Gastroesophageal sphincter (tissue), 4 donors: ENCODE measurements around the gene GRAMD1A. TPM values are rescaled to one million over a fixed set of nuclear protein-coding genes. Genes with fewer than 3 reads are reported as not detected.
"Not testable (repeated sequence)": the region's sequence is repeated elsewhere in the genome, so short reads cannot be mapped to it uniquely, and the experiment has no call there.

Experiments
- ATAC-seq: fragments of 150-250 bp; one replicate; pipeline ENCODE4 v1.9.1; 2016; ENCODE audit warnings: mild to moderate bottlenecking, moderate library complexity
- H3K27ac ChIP-seq, 4 donors: fragments of 200-600 bp; sonication (generic) in 3 of 4; 1 replicate in 3 of 4; 2 replicates in 1 of 4; pipeline ENCODE4 v1.5.1; 2016 to 2019
- H3K27me3 ChIP-seq: fragments of 200-600 bp; sonication (generic); one replicate; pipeline ENCODE4 v1.5.1; 2019
- H3K36me3 ChIP-seq, 2 donors: fragments of 200-600 bp; sonication (generic); one replicate each; pipeline ENCODE4 v1.5.1; 2019; ENCODE audit warnings: control low read depth in 1 of 2
- H3K4me1 ChIP-seq, 3 donors: fragments of 200-600 bp; sonication (generic); 1 replicate in 2 of 3; 2 replicates in 1 of 3; pipeline ENCODE4 v1.5.1; 2016 to 2019; ENCODE audit warnings: control low read depth in 2 of 3
- H3K4me3 ChIP-seq, 2 donors: fragments of 200-600 bp; sonication (generic); one replicate each; pipeline ENCODE4 v1.5.1; 2019; ENCODE audit warnings: mild to moderate bottlenecking in 1 of 2, moderate library complexity in 1 of 2
- H3K9me3 ChIP-seq, 3 donors: fragments of 200-600 bp; sonication (generic); one replicate each; pipeline ENCODE4 v1.5.1; 2017 to 2019; ENCODE audit warnings: control low read depth in 2 of 3
- EP300 ChIP-seq: sonication (generic); formaldehyde crosslinking; IDR thresholded peaks from one replicate; pipeline ENCODE4 v1.6.1; 2017; ENCODE audit warnings: antibody characterized with exemption, mild to moderate bottlenecking
- POLR2A ChIP-seq, 2 donors: fragments of 450-650 bp; IDR thresholded peaks; one replicate each; pipeline ENCODE4 v1.6.1; 2017; ENCODE audit warnings: antibody characterized with exemption in 2 of 2, mild to moderate bottlenecking in 2 of 2, moderate library complexity in 1 of 2
- POLR2AphosphoS5 ChIP-seq: sonication (generic); formaldehyde crosslinking; IDR thresholded peaks from one replicate; pipeline ENCODE4 v1.6.1; 2017; ENCODE audit warnings: antibody characterized with exemption
- WGBS, 2 donors: methylation state at CpG; one replicate each; pipeline ENCODE4 v1.1.5; 2018; ENCODE audit warnings: low coverage in 1 of 2; 5-methylcytosine and 5-hydroxymethylcytosine counted together
- total RNA-seq, 4 donors: library from RNA; depleted of rRNA; stranded (reverse); fragments of >200 nt; gene quantifications; one replicate each; pipeline ENCODE4 v1.1.0, GENCODE V29; 2016
- TF ChIP-seq, protein P1 (sequence below), 4 experiments: fragments of 200-600 bp in 2 of 4; fragments of 450-650 bp in 2 of 4; sonication (generic) in 1 of 4; IDR thresholded peaks; one replicate each; pipeline ENCODE4 v1.5.1; 2017 to 2019; ENCODE audit warnings: antibody characterized with exemption in 4 of 4, mild to moderate bottlenecking in 2 of 4, moderate library complexity in 2 of 4

The GRAMD1A gene
- total RNA-seq, 4 donors from 2014 or later: 22.0 to 40.0 (median 35.9) TPM

DNA sequence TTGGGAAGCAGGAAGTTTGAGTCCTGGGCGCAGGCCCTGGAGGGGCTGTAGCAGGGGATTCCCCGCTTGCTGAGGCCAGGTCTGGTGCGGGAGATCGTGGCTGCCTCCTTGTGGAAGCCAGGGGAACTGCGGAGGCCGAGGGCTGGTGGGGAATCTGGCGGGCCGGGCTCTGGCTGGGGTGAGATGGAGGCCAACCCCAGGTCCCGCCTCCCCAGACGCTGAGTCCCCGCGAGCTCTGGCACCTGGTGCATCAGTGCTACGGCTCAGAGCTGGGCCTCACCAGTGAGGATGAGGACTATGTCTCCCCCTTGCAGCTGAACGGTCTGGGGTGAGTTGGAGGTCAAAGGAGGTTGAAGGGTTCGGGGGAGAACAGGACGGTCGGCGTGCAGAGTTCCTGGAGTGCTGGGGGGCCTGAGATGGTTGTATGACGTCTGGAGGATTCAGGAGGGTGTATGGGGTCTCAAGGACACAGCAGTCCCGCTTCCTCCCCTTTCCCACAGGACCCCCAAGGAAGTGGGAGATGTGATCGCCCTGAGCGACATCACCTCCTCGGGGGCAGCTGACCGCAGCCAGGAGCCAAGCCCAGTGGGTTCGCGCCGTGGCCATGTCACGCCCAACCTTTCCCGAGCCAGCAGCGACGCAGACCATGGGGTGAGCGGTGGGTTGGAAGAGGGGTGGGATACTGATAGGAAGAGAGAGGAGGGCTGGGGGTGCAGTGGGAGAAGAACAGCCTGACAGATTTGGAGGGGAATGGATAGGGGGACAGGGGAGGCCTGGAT is 13.1 kb downstream of the GRAMD1A start:
- H3K4me3 ChIP-seq: no peak overlapping the region
- peaks cover 0 to 85% of the 10 kb centered on the region in 2 donors for H3K36me3 ChIP-seq
- WGBS, 2 donors: 13 to 26% methylated on average over 12 to 16 of the region's 32 CpGs
- peak; percentile 76 for ATAC-seq
- no peaks in the 10 kb centered on the region for H3K27me3 ChIP-seq
- no peaks in the 10 kb centered on the region for H3K9me3 ChIP-seq
- H3K27ac ChIP-seq: peak overlapping the region in 2 of 4 donors; percentile 51 to 52
- TF ChIP-seq, protein P1, sequence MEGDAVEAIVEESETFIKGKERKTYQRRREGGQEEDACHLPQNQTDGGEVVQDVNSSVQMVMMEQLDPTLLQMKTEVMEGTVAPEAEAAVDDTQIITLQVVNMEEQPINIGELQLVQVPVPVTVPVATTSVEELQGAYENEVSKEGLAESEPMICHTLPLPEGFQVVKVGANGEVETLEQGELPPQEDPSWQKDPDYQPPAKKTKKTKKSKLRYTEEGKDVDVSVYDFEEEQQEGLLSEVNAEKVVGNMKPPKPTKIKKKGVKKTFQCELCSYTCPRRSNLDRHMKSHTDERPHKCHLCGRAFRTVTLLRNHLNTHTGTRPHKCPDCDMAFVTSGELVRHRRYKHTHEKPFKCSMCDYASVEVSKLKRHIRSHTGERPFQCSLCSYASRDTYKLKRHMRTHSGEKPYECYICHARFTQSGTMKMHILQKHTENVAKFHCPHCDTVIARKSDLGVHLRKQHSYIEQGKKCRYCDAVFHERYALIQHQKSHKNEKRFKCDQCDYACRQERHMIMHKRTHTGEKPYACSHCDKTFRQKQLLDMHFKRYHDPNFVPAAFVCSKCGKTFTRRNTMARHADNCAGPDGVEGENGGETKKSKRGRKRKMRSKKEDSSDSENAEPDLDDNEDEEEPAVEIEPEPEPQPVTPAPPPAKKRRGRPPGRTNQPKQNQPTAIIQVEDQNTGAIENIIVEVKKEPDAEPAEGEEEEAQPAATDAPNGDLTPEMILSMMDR (IDR thresholded peaks at IDR 0.05): peak in 3 of 4 experiments; percentile 96 to 98 (median 97)
- TF ChIP-seq POLR2A (IDR thresholded peaks at IDR 0.05) (no peak), POLR2AphosphoS5 (peak; percentile 40), EP300 (no peak)
- H3K4me1 ChIP-seq: peaks cover 0 to 47% (median 5%) of the 10 kb centered on the region in 3 donors

DNA sequence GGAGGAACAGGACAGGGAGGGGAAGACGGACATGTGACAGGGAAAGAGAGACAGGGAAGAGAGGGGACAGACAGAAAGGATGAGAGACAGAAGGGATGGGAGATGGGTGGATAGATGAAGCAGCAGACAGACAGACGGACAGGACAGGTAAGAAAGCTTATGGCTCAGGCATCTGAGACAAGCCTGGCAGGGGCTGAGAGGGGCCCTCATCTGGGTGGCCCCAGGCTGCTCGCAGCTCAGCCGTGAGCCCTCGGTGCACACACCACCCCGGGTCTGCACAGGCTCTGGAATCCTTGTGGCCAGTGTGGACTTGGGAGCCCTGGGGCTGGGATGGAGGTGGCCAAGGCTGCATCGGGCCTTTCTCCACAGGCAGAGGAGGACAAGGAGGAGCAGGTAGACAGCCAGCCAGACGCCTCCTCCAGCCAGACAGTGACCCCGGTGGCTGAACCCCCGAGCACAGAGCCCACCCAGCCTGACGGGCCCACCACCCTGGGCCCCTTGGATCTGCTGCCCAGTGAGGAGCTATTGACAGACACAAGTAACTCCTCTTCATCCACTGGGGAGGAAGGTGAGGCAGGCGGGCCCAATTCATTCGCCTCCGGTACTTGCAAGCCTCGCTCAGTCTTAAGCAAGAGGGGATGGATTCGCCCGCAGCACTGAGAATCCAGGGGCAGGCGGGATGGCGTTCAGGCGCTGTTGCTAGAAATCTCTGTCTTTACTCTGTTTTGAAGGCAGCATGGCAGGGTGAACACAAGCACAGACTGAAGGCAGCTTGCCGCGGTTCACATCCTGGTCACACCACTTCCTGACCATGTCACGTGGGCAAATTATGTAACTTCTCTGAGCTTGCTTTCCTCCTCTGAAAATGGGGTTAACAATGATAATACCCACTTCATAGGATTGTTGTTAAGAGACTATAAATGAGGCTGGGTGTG is 14.0 kb downstream of the GRAMD1A start:
- Histone ChIP-seq H3K9me3 (no peaks in the 10 kb centered on the region), H3K4me1 (peaks cover 0 to 42% (median 5%) of the 10 kb centered on the region in 3 donors), H3K27ac (peak overlapping the region in 2 of 4 donors; percentile 51 to 52), H3K27me3 (no peaks in the 10 kb centered on the region), H3K4me3 (no peak overlapping the region), H3K36me3 (peaks cover 0 to 91% of the 10 kb centered on the region in 2 donors)
- 62 to 88% methylated on average over 6 to 8 of the region's 23 CpGs for WGBS, 2 donors
- ATAC-seq: no peak
- TF ChIP-seq POLR2A (IDR thresholded peaks at IDR 0.05): no peak
- TF ChIP-seq, protein P1 (IDR thresholded peaks at IDR 0.05): no peak
- TF ChIP-seq EP300: no peak
- TF ChIP-seq POLR2AphosphoS5: no peak

DNA sequence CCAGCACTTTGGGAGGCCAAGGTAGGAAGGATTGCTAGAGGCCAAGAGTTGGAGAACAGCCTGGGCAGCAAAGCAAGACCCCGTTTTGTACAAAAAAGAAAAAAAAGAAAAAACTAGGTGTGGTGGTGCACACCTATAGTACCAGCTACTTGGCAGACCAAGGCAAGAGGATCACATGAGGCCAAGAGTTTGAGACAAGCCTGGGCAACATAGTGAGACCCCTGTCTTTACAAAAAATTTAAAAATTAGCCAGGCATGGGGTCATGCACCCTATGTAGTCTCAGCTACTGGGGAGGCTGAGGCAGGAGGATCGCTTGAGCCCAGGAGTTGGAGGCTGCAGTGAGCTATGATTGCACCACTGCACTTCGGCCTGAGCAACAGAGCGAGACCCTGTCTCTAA is 14.7 kb downstream of the GRAMD1A start:
- not testable (repeated sequence) for H3K27me3 ChIP-seq, H3K4me3 ChIP-seq, H3K27ac ChIP-seq, H3K9me3 ChIP-seq, ATAC-seq
- H3K36me3 ChIP-seq: peaks cover 0 to 91% of the 10 kb centered on the region in 2 donors
- 89% methylated on average over 4 of the region's 4 CpGs for WGBS, 2 donors
- peaks cover 0 to 36% (median 5%) of the 10 kb centered on the region in 3 donors for H3K4me1 ChIP-seq

DNA sequence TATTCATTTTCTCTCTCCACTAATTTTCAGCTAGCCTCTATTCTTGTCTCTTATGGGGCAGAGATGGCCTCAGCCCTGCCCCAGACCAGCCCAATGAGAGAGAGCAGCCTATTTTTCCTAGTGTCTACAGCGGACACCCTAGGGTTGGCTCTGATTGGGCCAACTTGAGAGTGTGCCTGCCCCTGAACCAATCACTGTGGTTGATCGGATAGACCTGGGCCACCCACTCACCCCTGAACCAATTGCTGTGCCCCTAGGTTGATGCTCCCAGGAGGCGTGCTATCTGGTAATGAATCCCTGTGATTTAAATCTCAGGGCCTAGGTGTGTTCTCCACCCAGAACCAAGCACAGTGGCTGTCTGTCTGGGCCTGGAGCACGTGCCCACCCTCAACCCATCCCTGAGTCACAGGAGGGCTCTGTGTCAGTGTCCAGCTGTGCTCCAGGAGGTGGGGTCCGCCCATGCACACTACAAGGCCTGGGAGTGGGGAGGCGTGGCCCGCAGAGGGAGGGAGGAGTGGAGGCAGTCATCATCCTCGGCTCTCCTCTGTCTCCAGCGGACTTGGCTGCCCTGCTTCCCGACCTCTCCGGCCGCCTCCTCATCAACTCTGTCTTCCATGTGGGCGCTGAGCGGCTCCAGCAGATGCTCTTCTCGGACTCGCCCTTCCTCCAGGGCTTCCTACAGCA is 15.3 kb downstream of the GRAMD1A start:
- Histone ChIP-seq H3K4me3 (no peak overlapping the region), H3K4me1 (peaks cover 0 to 34% (median 5%) of the 10 kb centered on the region in 3 donors), H3K27me3 (no peaks in the 10 kb centered on the region), H3K27ac (peak overlapping the region in 2 of 4 donors; percentile 13 to 32), H3K9me3 (no peaks in the 10 kb centered on the region), H3K36me3 (peaks cover 0 to 91% of the 10 kb centered on the region in 2 donors)
- TF ChIP-seq POLR2A (IDR thresholded peaks at IDR 0.05) (no peak), POLR2AphosphoS5 (no peak), EP300 (no peak)
- TF ChIP-seq, protein P1 (IDR thresholded peaks at IDR 0.05): no peak
- 93% methylated on average over 2 of the region's 16 CpGs; no CpG with 5 or more reads in 1 of the 2 donors for WGBS, 2 donors
- peak; percentile 54 for ATAC-seq

DNA sequence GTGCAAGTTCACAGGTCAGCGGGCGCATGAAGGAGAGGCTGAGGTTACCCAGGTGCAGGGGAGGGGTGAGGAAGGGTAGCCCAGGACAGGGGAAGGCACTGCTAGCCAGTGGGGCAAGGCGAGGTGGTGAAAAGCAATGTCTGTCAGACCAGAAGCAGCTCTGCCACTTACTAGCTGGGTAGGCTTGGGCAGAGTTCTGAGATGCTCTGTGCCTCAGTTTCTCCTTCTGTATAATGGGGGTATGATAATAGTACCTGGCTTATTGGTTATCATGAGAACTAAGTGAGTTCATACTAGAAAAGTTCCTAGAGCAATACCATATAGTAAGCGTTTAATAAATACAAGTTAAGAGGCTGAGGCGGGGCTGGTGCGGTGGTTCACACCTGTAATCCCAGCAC is 15.8 kb downstream of the GRAMD1A start:
- Histone ChIP-seq H3K9me3 (no peaks in the 10 kb centered on the region), H3K36me3 (peaks cover 0 to 91% of the 10 kb centered on the region in 2 donors), H3K4me1 (peaks cover 0 to 34% (median 5%) of the 10 kb centered on the region in 3 donors), H3K27me3 (no peaks in the 10 kb centered on the region), H3K27ac (peak overlapping the region in 2 of 4 donors; percentile 13 to 32), H3K4me3 (no peak overlapping the region)
- TF ChIP-seq POLR2AphosphoS5 (no peak), EP300 (no peak), POLR2A (IDR thresholded peaks at IDR 0.05) (no peak)
- TF ChIP-seq, protein P1 (IDR thresholded peaks at IDR 0.05): no peak
- ATAC-seq: no peak
- WGBS, 2 donors: 96 to 100% methylated on average over 2 to 3 of the region's 6 CpGs
